Ovary (tissue), 9 donors: ENCODE results near the gene ZNF385C. TPM values are rescaled to one million over a fixed set of nuclear protein-coding genes. Genes with fewer than 3 reads are reported as not detected.

Experiments
- DNase-seq, 5 donors: peaks; one replicate each; pipeline ENCODE4 v3.0.0-alpha.2; 2019 to 2020
- H3K27ac ChIP-seq, 2 donors: fragments of 200-600 bp; one replicate each; pipeline versions ENCODE4 v1.5.1 to v1.8.0; 2019 to 2022
- H3K27me3 ChIP-seq: fragments of 200-600 bp; one replicate; pipeline ENCODE4 v1.8.0; 2022
- H3K36me3 ChIP-seq: fragments of 200-600 bp; sonication (generic); one replicate; pipeline ENCODE4 v1.5.1; 2019
- H3K4me1 ChIP-seq: one replicate; pipeline ENCODE4 v1.8.1; 2013; ENCODE audit warnings: mild to moderate bottlenecking, moderate library complexity; ENCODE audit not compliant: insufficient read depth
- H3K4me3 ChIP-seq: fragments of 200-600 bp; sonication (generic); one replicate; pipeline ENCODE4 v1.5.1; 2017
- H3K9me3 ChIP-seq, 2 donors: fragments of 200-600 bp in 1 of 2; sonication (generic) in 1 of 2; one replicate each; pipeline versions ENCODE4 v1.5.1 to v1.8.1; 2013 to 2019; ENCODE audit warnings: mild to moderate bottlenecking in 1 of 2, moderate library complexity in 1 of 2
- EP300 ChIP-seq: sonication (generic); formaldehyde crosslinking; IDR thresholded peaks from one replicate; pipeline ENCODE4 v1.6.1; 2017; ENCODE audit warnings: antibody characterized with exemption
- POLR2A ChIP-seq: fragments of 450-650 bp; IDR thresholded peaks from one replicate; pipeline ENCODE4 v1.6.1; 2017; ENCODE audit warnings: antibody characterized with exemption, mild to moderate bottlenecking, moderate library complexity
- WGBS, 3 donors: extraction: QIAGEN DNeasy Blood & Tissue Kit in 1 of 3; methylation state at CpG; one replicate each; pipeline versions ENCODE4 v1.1.5 to v1.1.7; 2013 to 2017; 5-methylcytosine and 5-hydroxymethylcytosine counted together
- intact Hi-C, 4 donors: fragments of 100-400 bp; cut with DNase I; formaldehyde crosslinking; loops; one replicate each; pipeline versions ENCODE4 v1.11.0 to v1.15.1; 2022 to 2023
- polyA plus RNA-seq, 2 donors: library from polyadenylated mRNA; stranded (reverse); fragments of 200-250 nt in 1 of 2; fragments of 350-450 nt in 1 of 2; fragmentation: Illumina TruSeq in 1 of 2; extraction: RNeasy Lipid Tissue Mini Kit (QIAGEN cat#74804) in 1 of 2; gene quantifications; one replicate each; pipeline ENCODE4 v1.2.3, GENCODE V29; 2013 to 2014
- total RNA-seq, 7 donors: library from RNA; depleted of rRNA in 2 of 7; stranded (reverse); fragments of >200 nt in 2 of 7; fragmentation: NEBNext Ultra II Directional in 3 of 7; extraction: Animal tissue kit (Norgen Biotek cat#: 25700) in 3 of 7; gene quantifications; one replicate each; pipeline versions ENCODE4 v1.1.0 to v1.2.4, GENCODE V29; 2016 to 2023
- TF ChIP-seq, protein P1 (sequence below), 3 donors: fragments of 450-650 bp in 2 of 3; fragments of 200-600 bp in 1 of 3; IDR thresholded peaks; one replicate each; pipeline versions ENCODE4 v1.5.1 to v1.8.0; 2016 to 2022; ENCODE audit warnings: antibody characterized with exemption in 3 of 3, mild to moderate bottlenecking in 1 of 3
- donor health status: DM: no; HTN: no; CAD: no; lungs with moderate emphysema.
- donor health status: DM: no; HTN: no; CAD: no.
- donor health status: Bipolar disorder and iron deficiency.
- donor health status: DM: yes; HTN: yes; CAD: no.
- donor health status: DM: no; HTN: no; CAD: no.
- donor health status: DM: yes; HTN: yes; CAD: no.

The ZNF385C gene
- total and polyA plus RNA-seq, 9 donors: 0.36 to 3.0 (median 1.7) TPM

GRCh38 chr17:42126836-42127235 lies 28.6 kb upstream of the ZNF385C start:
- H3K27ac ChIP-seq: no peak overlapping the region
- H3K27me3 ChIP-seq: no peaks in the 10 kb centered on the region
- no peaks in the 10 kb centered on the region for H3K36me3 ChIP-seq
- TF ChIP-seq EP300: no peak
- TF ChIP-seq, protein P1, sequence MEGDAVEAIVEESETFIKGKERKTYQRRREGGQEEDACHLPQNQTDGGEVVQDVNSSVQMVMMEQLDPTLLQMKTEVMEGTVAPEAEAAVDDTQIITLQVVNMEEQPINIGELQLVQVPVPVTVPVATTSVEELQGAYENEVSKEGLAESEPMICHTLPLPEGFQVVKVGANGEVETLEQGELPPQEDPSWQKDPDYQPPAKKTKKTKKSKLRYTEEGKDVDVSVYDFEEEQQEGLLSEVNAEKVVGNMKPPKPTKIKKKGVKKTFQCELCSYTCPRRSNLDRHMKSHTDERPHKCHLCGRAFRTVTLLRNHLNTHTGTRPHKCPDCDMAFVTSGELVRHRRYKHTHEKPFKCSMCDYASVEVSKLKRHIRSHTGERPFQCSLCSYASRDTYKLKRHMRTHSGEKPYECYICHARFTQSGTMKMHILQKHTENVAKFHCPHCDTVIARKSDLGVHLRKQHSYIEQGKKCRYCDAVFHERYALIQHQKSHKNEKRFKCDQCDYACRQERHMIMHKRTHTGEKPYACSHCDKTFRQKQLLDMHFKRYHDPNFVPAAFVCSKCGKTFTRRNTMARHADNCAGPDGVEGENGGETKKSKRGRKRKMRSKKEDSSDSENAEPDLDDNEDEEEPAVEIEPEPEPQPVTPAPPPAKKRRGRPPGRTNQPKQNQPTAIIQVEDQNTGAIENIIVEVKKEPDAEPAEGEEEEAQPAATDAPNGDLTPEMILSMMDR (IDR thresholded peaks at IDR 0.05): no peak
- no peak for TF ChIP-seq POLR2A
- WGBS, 3 donors: 73 to 79% (median 79%) methylated on average over 3 of the region's 3 CpGs
- peaks cover 5% of the 10 kb centered on the region for H3K4me1 ChIP-seq
- intact Hi-C loops: no loop called here
- no peak overlapping the region for H3K4me3 ChIP-seq
- no peaks in the 10 kb centered on the region for H3K9me3 ChIP-seq
- DNase-seq: no peak

DNA sequence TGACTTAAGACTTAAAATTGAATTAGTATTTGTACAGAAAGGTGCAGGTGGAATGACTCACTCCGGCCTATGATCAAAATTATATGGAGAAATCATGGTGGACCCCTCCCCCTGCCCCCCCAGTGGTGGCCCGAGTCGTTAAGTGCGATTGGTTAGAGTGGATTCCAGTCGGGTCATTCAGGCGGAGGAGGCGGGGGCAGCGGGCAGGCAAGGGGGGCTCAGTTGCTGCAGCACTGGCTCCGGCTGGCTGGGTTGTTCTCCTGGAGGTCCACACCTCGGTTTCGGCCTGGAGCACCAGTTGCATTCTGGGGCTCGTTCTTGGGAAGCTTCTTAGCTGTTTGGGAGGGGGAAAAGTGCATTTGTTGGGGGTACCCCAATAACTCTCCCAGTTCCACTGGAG lies 27.3 kb upstream of the ZNF385C start:
- Histone ChIP-seq H3K9me3 (no peaks in the 10 kb centered on the region), H3K36me3 (no peaks in the 10 kb centered on the region), H3K27me3 (no peaks in the 10 kb centered on the region), H3K4me3 (no peak overlapping the region), H3K27ac (no peak overlapping the region), H3K4me1 (peaks cover 8% of the 10 kb centered on the region)
- no peak for DNase-seq
- no peak for TF ChIP-seq EP300
- TF ChIP-seq POLR2A: no peak
- TF ChIP-seq, protein P1 (IDR thresholded peaks at IDR 0.05): no peak
- WGBS, 3 donors: 61 to 72% (median 65%) methylated on average over 12 of the region's 12 CpGs
- intact Hi-C loops: no loop called here

DNA sequence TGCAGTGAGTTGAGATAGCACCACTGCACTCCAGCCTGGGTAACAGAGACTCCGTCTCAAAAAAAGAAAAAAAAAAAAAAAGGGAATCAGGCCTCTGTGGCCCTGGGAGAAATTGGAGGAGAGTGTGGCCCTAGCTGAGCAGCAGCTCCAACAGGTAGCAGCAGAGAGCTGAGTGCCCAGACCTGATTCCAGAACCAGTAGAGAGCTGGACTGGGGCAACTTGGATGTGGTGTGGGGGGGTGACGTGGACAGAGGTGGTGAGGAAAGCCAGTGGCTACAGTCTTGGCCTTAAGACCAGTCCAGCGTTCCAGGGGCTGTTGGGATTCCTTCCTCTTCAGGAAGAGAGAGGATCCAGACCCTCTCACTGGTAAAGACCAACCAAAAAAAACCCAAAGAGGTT lies 26.0 kb upstream of the ZNF385C start:
- TF ChIP-seq, protein P1 (IDR thresholded peaks at IDR 0.05): no peak
- TF ChIP-seq EP300 (no peak), POLR2A (no peak)
- Histone ChIP-seq H3K27me3 (no peaks in the 10 kb centered on the region), H3K36me3 (no peaks in the 10 kb centered on the region), H3K27ac (no peak overlapping the region), H3K9me3 (no peaks in the 10 kb centered on the region), H3K4me1 (peaks cover 8% of the 10 kb centered on the region), H3K4me3 (no peak overlapping the region)
- intact Hi-C loops: no loop called here
- WGBS, 3 donors: 79 to 93% (median 81%) methylated on average over 3 of the region's 3 CpGs
- no peak for DNase-seq

DNA sequence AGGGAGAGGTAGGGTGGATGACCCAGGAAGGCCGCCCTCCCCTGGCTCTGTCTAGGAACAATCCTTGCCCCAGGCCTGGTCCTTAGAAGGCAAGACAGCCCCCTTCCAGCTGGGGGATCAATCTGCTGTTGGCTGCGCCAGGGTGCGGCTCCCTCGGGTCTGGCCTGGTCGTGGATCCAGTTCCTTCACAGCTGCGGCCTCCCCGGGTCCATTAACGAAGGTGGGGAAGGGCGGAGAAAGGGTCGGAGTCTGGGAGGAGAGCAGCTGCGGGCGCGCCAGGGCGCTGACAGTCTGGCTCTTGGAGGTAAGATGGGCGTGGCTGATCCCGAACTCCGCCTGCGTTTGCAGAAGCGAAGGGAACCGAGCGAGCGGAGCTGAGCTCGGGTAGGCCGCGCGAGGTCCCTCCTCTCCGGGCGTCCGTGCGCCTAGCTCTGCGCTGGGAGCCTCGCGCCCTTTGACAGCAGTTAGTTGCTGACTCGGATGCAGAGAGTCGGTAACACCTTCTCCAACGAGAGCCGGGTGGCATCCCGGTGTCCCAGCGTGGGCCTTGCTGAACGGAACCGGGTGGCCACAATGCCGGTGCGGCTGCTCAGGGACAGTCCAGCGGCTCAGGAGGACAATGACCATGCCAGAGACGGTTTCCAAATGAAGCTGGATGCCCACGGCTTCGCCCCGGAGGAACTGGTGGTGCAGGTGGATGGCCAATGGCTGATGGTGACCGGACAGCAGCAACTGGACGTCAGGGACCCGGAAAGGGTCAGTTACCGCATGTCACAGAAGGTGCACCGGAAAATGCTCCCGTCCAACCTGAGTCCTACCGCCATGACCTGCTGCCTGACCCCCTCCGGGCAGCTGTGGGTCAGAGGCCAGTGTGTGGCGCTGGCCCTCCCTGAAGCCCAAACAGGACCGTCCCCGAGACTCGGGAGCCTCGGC lies 24.4 kb upstream of the ZNF385C start, which contains the start of gene HSPB9:
Gene HSPB9 (plus strand): TSS at position 434 of the 933 bp plus-strand sequence. CDS start 47 bp downstream, at position 481.
- H3K4me1 ChIP-seq: peaks cover 5% of the 10 kb centered on the region
- intact Hi-C loops: no loop called here
- WGBS, 3 donors: 45 to 57% (median 54%) methylated on average over 58 to 61 of the region's 61 CpGs
- no peaks in the 10 kb centered on the region for H3K36me3 ChIP-seq
- no peaks in the 10 kb centered on the region for H3K9me3 ChIP-seq
- DNase-seq: peak; percentile 64 to 80 (median 72)
- H3K27me3 ChIP-seq: no peaks in the 10 kb centered on the region
- no peak for TF ChIP-seq EP300
- TF ChIP-seq, protein P1 (IDR thresholded peaks at IDR 0.05): no peak
- TF ChIP-seq POLR2A: no peak
- no peak within 1 kb of the TSS for H3K27ac ChIP-seq
- H3K4me3 ChIP-seq: peak within 1 kb of the TSS; percentile 13
